GM19328 (cell line): ENCODE data around the gene MECP2.

Source experiments
- ATAC-seq: cut with Tn5 transposase; IDR thresholded peaks from one replicate; pipeline ENCODE4 v1.9.1; 2021; ENCODE audit warnings: mild to moderate bottlenecking, moderate library complexity; ENCODE audit not compliant: unreplicated experiment

MECP2 gene

DNA sequence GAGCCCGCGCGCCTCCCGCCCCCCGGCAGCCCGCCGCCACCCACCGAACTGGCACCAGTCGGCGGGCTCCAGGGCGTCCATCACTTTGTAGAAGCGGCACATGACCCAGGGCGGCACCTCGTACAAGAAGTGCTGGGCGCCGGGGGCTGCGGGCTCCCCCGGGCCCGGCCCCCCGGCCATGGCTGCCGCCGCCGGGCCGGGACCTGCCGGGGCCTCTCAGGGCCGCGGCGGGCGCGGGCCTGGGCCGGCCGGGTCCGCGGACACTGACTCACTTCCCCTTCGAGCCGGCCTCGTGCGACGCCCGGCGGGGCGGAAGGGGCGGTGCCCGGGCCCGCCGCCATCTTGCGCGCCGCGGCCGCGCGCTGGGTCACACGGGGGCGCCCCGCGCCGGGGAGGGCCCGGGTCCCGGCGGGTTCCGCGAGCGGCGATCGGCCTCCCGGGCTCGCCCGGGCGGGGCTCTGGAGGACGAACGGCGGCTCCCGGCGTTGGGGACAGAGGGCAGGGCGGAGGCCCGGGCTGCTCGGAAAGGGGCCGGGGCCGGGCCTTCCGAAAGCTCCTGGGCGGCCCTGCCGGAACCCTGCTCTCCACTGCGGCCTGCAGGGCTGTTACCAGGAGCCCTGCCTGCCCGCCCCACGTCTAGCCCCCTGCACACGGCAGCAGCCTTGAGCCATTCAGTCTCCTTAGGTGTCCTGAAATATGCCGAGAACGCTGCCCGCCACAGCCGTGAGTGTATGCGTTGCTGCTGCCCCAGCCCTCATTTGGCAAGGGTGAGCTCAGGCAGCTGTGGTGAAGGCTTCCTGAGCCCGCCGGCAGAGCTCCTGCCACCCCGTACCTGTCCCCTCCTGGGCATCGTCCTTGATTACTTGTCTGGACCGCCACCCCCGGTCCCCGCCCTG is 77.6 kb downstream of the MECP2 start, which contains the start of gene IRAK1:
IRAK1 (minus strand) TSS at position 270 of the 896 bp plus-strand sequence; CDS start at position 180, 90 bp downstream.
- no peak for ATAC-seq

DNA sequence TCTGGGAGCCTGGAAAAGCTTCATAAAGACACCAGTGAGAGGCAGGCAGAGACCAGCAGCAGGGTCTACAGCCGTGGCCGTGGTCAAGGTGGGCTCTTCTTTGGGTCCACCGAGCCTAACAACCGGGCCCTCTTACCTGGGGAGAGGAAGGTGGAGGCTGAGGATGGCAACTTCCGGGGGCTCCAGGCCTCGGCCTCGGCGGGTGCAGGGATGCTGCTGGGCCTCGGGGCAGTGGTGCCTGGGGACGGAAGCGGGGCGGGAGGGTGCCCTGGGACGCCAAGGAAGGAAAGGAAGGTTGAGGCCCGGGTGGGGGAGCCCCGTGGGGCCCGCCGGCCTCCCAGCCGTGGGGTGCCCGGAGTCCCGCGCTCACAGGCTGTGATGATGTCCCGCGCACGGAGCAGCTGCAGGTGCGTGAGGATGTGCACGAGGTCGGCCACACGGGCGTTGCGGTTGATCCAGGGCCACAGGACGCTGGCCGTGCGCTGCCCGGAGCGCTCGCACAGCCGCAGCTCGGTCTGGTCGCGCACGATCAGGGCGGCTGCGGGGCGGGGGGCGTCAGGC is 78.4 kb downstream of the MECP2 start:
- no peak for ATAC-seq

DNA sequence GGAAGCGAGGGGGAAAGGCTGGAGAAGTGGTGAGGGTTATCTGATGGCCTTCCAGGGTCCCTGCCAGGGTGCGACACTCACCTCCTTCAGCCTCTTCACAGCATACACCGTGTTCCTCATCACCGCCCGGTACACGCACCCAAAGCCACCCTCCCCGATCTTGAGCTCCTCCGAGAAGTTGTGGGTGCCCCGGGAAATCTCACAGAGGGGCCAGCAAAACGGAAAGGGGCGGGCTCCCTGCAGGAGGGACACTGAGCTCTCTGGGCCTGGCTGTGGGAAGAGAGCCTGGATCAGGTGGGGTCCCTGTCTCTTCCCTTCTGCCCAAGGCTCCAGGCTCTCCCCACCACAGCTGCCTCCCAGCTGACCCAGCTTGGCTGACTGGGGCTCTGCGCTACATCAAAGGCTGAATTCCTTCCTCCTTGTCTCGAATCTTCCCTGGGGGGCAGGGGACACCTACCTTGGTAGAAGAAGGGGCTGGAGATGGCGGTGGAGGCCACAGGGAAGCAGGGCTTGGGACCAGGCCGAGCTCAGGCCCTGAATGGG is 78.9 kb downstream of the MECP2 start:
- ATAC-seq: no peak

DNA sequence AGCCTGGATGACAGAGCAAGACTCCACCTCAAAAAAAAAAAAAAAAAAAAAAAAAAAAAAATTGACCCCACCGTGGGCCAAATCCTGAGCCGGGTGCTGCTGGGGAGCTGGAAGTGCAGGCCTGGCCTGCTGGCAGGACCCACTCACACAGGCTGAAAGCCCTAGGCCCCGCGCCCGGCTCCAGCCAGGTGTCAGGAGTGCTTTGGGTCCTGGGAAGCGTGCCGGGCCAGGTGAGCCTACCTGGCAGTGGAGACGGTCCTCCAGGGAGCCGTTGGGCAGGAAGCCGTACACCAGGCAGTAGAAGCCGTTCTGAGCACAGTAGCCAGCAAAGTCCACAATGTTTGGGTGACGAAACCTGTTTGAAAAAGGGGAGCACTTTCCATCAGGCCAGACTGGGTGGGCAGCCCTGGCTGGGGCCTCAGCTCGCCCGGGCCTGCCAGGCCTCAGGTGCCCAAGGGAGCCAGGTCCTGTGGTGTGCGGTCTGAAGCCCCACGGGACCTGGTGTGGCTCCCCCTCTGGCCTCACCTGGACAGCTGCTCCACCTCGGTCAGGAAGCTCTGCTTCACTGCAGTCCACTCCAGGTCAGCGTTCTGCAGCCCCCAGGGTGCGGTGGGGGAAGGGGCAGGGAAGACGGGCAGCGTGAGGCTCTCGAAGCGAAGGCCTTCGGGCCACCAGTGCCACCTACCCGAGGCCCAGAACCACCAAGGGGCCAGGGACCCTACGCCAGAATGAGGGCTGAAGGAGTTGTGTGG is 79.6 kb downstream of the MECP2 start:
- ATAC-seq: no peak

DNA sequence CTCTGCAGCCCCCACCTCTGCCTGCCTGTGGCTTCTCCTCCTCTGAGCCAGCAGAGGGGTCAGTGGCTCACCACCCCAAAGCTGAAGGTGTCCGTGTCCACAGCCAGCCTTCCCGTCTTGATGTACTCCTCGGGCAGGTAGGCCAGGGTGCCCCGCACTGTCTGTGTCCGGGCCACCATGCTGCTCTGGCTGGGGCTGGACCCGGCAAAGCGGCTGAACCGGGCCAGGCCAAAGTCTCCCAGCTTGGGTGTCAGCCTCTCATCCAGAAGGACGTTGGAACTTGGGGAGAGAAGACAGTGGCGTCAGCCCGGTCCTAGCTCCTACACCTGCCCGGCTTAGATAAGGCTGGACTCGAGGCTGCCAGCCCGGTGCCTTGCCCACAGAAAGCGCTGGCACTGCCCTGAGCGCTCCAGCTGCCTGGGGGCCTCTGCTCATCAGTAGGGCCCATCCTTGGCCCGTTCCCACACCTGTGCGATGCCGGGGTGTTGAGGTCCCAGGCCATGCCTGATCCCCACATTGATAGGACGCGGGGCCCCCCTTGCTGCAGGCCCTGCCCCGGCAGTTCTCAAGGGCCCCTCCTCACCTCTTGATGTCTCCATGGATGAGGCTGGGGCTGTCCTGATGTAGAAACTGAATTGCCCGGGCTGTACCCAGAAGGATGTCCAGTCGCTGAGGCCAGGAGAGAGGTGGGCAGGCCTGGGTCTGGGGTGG is 81.0 kb downstream of the MECP2 start:
- no peak for ATAC-seq

DNA sequence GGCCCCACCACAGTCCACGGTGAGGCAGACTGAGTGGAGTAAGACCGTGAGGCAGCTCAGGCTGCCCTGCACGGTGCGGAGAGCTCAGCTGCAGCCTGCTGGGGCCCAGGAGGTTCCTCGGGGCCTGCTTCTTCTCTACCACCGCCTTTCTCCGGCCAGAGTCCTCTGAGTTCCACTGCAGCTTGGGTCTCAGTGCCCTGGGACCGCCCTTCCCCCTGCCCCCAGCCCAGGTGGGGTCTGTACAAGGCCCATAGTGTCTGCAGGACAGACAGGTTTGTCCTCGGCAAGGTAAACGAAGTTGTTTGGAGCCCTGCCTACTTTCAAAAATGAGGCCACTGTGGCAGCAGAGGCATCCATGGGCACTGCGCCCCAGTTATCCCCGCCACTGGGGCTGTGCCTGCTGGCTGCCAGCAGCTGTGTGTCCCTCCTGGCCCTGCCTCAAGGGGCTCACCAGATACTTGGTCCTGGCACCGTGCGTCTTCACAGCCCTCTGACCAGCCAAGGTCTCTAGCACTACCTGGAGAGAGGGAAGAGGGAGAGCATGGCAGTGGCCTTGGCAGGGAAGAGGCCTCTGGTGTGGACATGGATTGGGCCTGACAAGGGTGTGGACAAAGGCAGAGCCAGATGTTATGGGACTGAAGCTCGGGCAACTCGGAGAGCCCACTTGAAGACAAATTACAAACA is 81.8 kb downstream of the MECP2 start:
- ATAC-seq: no peak

DNA sequence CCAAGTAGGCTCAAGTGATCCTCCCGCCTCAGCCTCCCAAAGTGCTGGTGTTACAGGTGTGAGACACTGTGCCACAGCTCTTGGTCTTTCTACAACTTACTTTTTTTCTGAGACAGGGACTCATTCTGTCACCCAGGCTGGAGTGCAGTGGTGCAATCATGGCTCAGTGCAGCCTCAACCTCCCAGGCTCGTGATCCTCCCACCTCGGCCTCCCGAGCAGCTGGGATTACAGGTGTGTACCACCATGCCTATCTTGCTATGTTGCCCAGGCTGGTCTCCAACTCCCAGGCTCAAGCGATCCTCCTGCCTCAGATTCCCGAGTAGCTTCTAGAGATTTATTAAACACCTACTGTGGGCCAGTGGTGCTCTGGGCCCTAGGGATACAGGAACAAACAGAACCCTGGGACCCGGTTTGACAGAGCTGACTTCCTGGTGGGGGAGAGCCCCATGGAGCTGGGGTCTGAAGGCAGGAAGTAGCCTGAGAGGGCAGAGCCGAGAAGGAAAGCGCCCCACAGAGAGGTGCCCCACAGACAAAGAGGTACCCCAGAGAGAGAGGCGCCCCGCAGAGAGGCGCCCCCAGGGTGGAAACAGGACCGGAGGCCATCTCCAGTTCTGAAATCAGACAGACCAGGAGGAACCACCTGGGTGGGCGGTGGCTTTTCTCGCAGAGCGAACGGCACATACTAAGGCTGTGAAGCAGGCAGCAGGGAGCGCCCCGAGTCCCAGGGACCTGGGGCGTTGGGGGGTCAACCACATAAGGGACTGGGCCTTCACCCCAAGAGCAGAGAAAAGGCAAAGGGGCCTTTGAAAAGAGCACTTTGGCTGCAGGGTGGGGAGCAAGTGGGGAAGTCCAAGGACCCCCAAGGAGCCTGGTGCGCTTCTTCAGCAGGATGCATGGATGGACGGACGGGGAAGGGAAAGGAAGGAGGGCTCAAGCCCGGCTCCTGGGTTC is 82.8 kb downstream of the MECP2 start:
- ATAC-seq: no peak

DNA sequence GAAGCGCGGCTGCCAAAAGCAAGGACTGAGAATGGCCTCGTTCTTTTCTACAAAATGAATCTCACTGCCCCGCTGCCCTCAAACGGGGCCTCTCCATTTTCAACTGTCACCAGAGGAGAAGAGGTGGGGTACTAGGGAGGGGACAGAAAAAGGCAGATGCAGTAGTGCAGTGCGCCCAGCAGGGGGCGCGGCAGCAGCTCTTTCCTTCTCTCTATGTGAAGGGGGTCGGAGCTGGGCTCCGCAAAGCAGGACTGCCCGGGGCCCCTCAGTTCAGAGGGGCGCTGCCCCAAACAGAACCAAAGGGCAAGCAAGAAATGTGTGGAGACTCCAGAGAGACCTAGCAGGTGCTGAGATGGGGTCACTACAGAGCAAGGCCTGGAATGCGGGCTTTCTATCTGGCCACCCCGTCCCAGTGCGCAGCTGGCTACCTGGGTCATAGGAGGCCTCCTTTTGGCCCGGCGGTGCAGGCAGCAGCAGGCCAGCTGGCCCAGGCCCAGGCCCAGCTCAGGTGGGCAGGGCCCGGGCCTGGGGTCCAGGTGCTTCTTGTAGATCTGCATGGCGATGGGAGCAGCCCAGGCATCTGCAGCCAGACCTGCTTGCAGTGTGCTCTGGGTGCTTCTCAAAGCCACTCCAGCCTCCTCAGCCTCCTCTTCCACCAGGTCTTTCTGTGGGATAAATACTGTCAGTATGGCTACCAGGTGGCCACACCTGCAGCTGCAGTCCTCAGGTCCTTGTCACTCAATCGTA is 83.7 kb downstream of the MECP2 start:
- no peak for ATAC-seq

DNA sequence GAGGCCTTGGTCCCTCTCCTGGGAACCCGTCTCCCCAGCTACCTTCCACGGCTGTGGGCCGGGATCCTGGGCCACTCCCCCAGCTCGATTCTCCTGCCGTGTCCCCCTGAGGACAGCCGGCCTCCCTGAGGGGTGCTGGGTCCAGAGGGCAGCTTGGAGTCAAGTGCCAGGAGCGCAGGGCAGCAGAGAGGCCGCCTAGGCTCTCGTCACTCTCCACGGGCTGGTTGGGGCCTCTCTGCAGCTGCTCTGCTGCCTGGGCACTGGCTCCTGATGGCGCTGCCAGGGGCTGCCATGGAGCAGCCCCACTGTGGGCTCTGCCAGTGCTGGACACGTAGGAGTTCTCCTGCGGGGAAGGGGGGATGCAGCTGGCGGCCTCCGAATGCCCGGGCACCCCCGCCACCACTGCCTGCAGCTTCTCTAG is 84.5 kb downstream of the MECP2 start:
- ATAC-seq: no peak

DNA sequence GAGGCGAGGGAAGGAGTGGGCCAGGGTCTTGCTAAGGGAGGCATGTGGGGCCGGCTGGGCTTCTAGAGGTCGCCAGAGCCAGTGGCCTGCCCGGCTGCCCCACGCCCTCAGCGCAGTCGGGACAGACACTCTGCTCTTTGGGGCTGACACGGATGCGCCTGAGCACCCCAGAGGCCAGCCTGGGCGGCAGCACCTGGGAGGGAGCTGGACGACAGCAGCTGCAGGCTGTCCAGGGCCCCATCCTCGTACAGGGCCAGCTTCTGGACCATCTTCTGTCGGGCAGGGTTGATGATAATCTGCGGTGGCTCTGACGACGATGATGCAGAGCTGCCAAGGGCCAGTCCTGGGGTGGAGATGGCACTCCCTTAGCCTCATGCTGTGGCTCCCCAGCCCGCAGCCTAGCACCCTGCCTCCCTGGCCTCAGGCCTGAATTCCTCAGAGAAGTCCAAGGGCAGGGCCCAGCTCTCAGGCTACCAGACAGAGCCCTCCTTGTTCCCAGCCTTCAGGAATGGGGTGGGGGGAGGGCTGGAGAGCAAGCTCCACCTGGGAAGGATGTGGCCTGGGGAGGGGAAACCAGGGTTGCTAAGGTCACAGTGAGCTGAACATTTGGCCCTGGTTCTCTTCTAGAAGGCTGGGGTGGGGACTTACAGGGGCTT is 85.1 kb downstream of the MECP2 start:
- no peak for ATAC-seq

DNA sequence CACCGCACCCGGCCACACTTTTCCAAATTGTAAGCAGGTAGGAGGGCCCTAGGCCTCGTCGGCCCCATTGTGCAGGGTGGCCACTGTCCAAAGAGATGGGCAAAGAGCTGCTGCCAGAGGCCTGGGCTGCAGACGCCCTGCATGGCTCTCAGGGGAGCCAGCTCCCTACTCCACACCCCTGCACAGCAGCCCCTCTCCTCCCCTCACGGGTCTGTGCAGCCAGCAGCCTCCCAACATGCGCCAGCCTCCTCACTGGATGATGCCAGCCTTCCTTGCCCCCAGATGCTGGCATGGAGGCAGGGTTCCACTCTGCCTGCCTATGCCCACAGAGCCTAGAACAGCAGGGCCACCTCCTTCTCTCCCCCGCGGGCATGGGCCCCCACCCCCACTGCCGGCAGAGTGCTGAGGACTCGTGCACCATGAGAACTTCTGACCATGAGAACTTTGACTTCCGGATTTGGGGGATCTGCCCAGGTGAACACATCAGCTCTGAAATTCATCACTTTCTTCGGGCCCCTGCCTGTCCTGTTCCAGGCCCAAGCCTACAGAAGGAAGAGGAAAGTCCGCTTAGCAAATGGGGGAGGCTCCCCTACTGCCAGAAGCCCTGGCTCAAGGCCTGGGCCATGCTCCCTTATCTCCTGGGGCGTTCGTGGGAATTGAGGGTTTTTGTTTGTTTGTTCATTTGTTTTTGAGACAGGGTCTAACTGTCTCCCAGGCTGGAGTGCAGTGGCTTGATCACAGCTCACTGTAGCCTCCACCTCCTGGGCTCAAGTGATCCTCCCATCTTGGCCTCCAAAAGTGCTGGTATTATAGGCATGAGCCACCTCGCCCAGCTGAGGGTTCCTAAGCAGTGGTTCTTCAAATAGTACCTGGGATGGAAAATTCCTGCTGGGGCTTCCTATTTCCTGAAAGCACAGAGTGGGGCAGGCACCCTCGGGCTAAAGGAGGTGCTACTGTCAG is 85.9 kb downstream of the MECP2 start:
- no peak for ATAC-seq

DNA sequence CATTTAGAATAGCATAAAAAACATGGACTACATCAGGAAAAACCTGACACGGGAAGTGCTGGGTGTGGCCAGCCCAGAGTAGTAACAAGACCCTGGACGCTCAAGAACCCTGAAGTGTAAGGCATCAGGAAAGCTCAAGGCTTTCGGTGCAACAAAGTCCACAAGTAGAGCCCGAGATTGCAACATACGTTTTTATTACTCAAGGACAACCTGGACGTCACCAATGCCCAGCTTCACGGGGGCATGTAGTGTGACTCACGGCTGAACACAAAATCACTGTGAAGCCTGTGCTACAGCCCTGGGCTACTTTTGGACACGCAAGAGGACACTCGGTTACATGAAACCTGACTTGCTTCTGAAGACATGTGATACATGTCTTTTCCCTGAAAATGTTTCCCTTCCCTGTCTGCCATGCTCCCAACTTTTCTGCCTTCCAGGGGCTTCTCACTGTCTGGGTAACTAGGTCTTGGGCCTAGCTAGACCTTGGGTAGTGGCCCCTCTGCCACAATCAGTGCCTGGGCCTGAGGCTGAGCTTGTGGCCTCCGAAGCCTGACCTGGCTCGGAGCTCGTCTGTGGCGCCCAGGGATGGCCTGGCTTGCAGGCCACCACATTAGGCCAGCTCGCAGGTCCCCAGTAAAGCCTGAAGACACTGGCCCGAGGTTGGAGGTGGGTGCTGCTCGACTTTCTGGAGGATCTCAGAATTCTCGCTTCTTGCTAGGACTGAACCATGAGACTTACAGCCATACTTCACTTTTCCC is 87.0 kb downstream of the MECP2 start:
- no peak for ATAC-seq

DNA sequence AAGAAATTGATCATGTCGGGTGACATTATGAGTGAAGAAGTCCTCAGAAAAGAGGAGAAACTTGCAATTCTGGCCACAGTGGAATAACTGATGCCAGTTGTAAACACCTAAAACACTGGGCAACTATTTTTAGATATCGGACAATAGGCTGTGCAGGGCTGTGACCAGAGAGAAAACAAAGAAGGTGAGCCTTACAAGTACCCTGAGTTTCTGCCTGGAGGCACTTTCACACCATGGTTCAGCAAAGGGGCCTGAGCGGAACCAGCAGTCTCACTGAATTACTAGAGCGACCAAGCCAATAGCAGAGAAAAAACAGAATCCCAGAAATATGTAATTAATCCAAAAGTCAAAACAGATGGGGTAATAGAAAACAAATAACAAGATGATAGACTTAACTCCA is 89.0 kb downstream of the MECP2 start:
- no peak for ATAC-seq

DNA sequence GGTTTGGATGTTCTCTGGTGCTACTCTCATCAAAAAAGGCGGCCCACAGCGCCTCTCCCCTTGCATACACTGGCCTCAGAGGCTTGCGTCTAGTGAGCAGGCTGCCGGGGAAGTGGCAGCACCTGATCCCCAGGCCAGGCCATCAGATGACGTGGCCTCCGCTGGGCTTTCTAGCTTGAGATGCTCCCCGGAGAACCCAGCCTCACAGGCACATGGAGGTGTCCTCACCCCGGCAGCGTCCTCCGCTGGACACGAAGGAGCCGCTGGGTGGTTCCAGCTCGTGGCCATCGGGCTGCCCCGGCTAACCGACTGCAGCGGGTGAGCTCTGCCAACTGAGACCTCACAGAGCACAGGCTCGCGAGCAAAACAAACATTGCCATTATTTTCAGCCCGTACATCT is 90.6 kb downstream of the MECP2 start:
- ATAC-seq: no peak

DNA sequence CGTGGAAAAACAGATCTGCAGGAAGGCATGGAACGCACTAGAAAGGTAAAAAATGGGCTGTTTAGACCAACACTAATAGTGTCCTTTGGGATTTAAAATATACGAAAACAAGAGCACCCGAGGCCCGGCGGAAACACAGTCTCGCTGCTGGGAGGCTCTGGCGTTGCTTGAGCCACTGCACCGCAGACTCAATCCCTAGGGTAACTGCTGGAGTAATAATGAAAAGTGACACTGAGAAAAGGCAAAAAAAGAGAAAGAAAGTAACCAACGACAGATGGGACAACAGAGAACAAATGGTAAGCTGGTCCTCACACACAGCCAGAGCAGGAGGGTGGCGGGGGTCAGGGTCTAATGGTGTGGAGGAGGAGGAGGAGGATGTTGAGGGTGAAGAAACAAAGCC is 93.2 kb downstream of the MECP2 start:
- ATAC-seq: no peak

DNA sequence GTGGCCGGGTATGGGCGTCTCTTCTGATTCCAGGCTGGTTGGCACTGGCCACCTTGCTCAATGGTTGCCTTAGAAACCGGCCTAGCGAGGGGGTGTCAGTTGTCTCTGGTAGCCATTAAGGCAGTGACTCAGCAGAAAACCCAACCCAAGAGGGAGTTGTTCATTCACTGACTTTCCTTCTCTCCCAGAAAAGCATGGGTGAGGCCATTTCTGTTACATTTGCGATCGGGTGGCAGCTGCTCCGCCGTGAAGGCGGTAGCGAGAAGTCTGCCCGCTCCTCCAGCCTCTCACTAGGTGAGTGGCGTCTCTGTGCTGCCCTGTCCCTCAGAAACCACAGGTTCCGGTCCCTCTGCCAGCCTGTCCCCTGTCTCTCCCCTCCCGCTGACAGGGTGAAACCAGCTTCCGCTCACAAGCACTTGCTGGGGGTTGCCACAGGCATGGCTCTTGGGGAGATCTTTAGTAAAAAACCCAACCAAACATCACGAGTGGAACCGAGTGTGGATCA is 95.2 kb downstream of the MECP2 start:
- no peak for ATAC-seq
